IPS DF 4.7 (cell line): ENCODE results near the gene ARID3C.

Source experiments
- DNase-seq: peaks from one replicate; pipeline ENCODE4 v3.0.0-alpha.2; 2013; ENCODE audit warnings: low spot score; ENCODE audit errors: extremely low read depth

The ARID3C gene

DNA sequence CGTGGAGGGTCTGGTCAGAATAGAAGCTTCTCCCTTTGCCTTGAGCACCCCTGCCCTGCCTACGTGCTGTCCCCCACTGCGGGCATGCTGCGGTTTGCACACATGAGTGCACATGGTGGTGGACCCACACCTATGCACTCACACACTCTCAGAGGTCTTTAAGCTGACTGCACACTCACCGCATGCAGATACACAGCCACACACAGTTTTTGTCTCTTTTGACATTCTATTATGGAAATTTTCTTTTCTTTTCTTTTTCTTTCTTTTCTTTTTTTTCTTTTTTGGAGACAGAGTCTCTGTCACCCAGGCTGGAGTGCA is 584 bp upstream of the ARID3C start:
- DNase-seq: no peak

DNA sequence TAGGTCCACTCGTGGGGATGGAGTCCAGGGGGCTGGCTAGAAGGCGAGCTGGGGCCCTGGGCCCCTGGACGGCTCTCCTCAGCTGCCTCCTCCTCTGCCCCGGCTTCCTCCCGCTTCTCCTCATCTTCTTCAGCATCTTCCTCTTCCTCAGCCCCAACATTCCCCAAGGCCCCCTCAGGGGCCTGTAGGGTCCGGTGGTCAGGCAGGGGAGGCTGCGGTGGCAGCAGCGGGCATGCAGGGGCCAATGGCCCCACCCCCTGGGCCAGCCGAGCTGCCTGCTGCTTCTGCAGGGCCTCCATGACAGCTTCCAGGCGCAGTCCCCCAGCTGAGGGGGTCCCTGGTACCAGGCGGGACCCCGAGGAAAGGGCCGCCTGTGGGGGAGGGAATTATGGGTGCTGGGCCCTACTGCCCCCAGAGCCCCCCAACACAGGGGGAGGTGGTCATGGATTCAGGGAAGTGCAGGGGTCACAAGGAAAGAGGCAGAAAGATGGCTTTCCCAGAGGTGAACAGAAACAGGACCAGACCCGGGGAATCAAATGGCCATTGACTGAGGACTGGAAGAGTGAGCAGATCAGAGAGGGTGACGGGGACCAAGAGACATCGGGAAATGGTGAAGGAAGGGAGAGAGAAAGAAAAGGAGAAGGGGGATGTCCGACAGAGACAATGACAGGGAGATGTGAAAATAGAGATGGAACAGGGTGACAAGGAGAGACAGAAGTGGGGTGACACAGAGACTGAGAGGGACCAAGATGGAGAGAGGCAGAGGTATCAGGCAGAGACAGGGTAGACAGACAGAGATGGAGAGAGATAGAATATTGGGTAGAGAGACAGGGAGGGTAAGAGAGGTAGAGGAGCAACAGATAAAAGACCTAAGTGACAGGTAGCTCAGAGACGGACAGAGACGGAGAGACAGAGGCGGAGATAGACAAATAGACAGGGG is 880 bp downstream of the ARID3C start:
- DNase-seq: no peak

DNA sequence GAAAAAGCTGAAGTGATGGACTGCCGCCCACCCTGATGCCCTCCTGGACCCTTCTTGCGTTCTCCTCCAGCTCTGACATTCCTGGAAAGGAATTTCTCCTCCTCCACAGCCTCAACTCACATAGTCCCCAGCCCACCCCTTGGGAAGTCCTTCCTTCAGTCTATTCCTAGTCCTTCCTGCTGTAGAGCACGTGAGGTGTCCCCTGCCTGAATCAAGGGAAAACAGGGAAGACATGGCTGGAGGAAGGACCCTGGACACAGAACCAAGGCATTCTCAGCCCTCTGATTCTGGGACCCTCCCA is 3.7 kb downstream of the ARID3C start:
- no peak for DNase-seq

DNA sequence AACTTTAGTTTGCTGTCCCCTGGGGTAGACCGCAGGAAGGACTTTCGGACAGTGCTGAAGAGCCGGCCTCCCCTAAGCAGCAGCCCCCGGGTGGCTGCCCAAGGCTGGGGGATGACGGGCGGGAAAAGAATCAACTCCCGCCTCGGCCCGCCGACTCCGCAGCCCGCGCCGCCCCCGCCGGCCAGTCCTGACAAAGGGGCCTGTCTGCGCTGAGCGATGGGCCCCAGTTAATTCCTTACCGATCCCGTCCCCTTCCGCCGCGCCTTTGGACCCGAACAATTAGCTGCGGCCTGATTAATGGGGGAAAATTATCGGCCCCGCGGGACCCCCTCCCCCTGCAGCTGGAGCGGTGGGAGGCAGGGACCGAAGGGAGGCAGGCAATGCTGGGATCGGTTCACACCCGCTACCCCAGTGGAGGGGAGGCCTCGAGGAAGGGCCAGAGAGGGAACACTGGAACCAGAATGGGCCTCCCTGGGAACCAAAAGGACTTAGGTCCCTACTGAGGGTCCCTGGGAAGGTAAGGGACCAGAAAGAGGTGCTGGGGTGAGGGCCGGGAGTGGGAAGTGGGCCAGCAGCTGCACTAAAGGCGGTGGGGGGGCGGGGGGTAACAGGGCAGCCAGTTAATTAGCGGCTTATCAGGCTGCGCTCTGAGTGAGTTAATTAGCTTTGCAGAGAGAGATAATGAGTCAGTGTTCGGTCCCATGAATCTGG is 4.2 kb downstream of the ARID3C start:
- no peak for DNase-seq

DNA sequence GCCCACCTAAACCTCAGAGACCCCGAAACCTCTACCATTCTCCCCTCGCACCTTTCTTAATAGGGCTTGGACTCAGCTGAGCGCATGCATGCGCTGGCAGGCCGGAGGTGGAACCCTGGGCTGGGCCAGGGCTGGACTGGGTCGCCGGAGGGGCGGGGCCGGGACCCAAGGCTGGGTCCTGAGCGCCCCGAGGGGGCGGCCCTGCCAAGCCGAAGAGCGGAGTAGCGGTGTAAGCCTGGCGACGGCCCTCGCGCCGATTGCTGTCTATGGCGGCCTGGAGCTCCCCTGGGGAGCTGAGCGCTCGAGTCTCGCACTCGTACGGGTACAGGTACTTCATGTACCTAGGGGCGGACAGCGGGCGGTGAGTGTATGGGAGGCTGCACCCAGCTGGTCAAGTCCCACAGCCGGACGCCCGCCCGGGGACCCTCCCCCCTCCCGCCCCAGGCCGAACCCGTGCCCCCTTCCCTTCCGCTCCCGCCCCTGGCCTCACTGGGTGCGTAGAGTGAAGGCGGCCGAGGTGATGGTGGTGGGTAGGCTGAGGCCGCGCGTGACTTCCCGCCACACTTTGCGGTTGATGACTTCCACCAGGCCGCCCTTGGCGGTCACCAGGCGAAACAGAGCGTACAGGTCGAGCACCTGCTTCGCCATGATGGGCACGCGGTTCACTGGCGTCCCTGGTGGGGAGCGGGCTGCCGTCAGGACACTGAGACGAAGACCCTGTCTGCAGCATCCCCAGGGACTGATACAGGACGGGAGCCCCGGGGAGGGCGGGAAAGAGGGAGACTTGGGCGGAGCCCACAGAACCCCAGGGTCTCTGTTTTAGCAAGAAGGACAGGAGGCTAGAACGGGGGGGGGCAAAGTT is 5.3 kb downstream of the ARID3C start:
- no peak for DNase-seq

DNA sequence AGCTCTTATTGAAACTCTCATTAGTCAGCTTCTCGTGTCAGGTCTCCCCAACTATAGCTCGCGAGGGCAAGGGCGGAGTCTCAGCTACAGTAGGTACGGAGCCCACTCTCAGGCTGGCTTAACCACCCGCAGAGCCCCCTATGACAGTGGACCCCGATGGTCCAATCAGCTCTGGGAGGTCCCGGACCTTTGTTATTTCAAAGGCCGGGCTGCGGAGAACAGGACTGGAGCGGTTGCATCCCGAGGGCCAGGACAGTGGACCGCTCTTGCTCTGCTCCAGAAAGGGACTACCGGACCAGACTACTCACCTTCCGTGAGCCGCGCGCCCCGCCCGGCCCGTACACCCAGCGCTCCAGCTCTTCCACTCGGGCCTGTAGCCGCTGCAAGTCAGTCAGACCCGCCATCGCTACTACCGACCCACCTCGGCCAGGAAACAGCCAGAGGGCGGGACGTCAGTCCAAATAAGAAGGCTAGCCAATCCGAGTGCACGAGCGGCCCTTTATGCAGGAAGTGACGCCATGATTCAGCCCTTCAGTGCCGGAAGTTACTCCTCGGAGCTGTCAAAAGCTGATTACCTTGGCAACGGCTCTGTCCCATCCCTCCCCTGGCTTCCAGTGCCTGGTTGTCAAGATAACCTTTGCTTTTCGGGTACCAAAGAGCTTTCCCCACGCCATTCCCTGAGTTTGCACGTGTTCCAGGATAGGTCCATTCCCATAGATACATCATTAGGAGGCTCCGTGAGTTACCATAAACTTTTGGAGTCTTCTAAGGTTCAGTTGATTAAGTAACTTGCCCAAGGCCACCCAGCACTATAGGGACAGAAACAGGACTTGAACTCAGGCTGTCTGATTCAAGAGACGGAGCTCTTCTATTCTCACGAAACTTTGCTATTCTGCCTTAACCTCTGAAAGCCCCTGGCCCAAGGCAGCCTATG is 8.5 kb downstream of the ARID3C start, which contains the start of gene DCTN3:
Gene DCTN3 (minus strand): TSS at position 435 of the 934 bp plus-strand sequence. CDS start 31 bp downstream, at position 404.
- peak; percentile 69 for DNase-seq

DNA sequence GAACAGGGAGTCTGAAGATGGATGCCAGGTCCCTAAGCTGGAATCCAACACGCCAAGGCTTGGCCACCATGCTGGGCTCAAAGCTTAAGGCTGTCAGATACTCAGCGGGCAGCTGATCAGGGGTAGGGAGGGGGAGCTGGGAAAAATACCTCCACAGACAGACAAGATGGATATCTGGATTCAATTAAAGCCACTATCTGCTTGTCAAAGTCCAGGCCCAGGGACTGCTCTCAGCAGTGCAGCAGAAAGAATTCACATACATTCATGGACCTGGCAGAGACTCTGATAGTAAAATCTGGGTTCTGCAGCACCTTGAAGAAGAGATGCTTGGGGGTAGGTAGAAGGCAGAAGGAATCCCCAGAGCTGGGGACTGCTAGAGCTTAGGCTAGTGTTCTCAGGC is 13.7 kb downstream of the ARID3C start:
- no peak for DNase-seq

DNA sequence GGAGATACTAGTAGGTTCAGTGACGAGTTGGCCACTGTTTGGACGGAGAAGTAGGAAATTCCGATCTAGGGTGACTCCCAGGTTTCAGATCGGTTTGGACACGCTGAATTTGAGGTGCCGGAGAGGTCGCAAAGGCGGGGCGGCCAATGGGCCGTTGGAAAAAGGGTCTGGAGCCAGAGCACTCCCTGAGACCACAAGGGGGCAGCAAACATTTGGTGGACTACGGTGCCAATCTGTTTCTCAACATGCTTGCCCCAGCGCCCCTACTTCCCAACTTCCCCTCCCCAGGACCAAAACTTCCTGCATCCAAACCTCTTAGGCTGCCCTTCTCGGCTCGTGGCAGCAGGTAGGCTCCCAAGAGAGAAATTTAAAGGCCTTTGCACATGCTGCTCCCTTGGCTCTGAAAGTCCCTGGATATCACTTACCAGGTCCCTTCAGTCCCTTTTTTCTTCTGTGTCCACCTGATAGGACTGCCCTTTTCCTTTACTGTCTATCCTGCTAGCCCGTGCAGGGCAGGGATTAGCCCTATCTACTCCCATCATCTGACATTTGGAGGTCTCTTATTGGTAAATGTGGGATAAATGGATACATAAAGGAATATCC is 16.0 kb downstream of the ARID3C start:
- no peak for DNase-seq

DNA sequence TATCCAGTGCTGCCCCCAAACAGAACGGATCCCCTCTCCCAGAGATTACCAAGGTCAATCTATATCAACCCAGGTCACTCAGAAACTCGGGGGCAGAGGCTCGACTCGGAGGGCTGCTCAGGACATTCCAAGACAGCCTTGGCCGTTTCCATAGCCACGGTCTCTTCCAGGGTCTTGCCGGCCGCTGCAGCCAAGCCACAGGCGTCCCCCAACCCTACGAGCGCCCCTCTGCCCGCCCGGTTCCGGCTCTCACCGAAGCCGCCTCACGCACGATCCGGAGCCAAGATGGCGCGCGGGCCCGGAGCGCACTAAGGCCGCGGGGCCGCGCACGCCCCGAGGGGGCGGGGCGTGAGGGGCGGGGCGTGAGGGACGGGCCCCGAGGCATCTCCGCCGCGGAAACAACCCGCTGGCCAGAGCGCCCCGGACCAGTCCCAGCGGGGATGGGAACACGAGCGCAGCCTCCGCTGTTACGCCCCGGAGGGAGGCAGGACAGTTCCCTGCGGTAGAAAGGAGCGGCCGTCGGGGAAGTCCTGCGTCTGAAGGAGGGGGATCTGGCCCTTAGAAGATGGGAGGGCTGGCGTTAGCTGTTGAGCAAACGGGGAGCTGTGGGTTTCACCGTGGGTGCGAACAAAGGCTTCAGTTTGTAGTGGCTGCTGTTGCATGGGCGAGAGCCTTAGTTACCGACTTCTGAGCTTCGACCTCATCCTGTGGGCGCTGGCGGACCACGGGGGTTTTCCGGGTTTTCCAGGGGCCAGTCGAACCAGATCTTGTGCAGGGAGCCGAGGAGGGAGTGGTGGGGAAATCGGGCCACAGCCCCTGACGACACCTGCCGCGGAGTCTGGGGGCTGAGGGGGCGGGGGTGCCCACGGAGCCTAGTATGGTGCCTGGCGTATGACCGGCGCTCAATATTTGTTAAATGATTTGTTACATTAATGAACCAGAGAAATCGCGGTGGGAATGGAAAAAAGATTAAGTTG is 16.8 kb downstream of the ARID3C start, which contains the start of gene RPP25L:
Gene RPP25L (minus strand): TSS at position 287 of the 977 bp plus-strand sequence. CDS start 801 bp downstream, outside the sequence.
- no peak for DNase-seq

DNA sequence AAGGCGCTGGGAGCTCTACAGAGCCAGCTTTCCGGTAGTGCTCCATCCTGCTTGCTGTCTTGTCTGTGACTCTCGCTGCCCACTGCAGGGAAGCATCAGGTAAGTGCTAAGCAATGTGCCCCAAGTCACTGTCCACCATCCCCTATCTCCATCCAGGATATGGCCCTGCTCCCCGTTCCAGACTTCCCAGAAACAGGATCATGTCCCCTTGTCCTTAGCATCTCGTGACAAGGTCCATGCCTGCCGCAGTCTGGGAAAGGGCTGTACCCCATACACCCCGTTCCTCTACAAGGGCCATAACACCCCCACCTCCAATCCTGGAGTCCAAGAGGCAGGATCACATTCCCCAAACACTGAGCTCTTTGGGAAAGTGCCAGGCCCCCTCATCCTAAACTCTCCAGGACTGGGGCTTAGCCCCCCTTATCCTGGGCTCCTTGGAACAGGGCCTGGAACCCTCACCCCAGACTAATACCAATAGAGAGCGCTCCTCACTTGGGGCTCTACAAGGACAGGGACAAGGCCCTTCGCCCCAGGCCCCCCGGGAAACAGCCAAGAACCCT is 17.5 kb downstream of the ARID3C start:
- DNase-seq: no peak

DNA sequence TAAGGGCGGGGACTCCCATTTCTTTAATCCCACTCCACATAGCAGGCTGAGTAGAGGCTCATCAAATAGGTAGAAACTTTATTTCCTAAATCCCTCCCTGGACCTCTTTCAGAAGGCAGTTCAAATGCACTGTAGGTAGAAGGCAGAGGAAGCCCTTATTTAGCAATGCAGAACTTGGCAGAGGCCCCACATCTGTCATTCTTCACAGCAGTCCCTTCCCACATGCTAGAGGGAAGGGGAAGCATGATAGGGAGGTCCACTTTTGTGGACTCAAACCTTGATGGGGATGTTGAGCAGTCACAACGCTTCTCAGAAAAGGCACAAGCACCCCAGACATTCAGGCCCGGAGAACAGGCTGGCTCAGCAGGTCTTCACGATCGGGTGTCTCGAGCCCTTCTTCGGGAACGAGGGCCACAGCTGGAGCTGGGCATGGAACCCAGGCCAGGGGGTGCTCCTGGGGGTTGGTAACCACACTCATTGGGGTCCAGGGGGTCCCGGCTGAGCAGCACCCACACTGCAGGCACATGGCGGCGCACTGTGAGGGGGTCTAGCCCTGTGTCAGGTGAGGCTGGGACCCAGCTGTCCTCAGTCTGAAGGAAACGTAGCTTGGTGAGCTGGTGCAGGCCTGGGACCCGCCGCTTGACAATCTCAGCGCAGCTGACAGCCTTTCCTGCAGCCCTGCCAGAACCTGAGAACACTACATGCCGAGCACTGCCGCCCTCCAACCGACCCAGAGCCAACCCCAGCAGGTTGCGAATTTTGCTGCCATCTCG is 18.2 kb downstream of the ARID3C start:
- no peak for DNase-seq

DNA sequence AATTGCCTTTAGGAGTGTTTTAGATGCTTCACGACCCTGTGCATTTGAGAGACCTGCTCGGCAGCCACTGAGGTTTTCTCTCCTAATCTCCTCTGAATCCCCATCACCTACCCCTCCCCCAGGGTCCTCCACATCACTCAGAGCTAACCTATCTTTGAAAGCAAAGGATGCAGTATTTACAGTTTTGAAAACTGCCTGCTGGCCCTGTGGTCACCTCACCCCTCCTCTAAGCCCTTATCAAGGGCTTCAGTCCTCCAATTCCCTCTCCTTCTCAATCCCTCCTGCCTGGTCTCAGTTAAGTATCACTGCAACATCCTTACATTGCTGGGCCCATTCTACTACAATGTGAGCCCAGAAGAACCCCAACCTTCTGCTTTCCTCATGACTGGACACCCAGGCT is 21.5 kb downstream of the ARID3C start:
- DNase-seq: no peak

DNA sequence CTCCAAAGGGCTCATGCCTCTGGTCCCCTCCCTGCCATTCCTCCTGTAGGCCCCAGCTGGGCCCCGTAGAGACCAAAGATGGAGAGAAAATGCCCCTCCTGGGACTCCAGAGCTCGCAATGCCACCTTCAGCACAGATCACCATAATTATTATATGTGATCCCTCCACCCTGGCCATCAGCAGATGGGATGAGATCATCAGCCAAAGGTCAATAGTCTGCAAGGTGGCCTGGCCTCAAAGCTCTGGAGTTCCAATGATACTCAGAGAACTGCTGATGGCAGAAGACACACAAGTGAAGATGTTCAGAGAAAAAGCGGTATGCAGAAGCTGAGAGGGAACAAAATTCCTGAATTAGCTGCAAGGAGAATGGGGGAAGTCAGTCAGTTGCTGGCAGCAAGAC is 22.0 kb downstream of the ARID3C start:
- DNase-seq: no peak

DNA sequence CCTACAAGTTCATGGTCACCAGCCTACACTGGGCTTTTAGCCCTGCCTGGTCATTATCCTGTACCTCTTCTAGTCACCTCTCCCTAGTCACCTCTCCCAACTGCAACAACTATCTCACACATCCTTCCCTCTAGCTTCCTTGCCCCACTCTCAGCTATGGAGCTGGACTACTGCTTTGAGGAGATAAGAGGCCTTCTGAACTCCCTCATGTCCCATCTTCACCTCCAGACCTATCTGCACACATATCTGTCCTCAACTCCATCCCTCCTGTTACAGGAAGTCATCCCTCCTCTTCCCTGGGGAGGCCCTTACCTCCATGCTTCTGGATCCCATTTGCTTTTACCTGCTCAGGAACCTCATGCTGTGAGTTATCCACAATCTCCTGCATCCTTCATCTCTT is 22.7 kb downstream of the ARID3C start:
- no peak for DNase-seq

DNA sequence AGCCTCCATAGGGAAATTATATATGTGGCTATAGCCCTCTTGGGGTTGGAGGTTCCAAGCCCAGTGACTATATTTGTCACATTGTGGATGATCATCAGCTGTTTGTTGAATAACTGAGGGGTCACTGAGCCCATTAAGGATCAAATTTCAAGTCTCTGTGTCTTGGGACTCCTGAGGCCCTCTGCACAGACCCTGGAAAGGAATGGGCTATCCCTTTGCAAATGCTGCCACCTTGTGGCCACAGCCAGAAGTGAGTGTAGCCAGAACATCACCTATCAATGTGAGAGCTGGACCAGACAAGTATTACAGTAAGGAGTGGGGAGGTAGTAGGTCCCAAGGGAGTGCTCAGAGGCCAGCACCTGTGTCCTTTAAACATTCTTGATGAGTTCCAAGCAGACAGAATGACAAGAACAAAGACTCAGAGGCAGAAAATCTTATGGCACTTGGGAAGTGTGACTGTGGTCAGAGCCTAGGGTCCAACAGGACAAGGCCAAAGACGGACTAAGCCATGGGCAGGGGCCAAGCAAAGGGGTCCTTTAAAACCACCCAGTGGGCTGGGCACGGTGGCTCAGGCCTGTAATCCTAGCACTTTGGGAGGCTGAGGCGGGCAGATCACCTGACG is 25.1 kb downstream of the ARID3C start:
- peak; percentile 80 for DNase-seq

DNA sequence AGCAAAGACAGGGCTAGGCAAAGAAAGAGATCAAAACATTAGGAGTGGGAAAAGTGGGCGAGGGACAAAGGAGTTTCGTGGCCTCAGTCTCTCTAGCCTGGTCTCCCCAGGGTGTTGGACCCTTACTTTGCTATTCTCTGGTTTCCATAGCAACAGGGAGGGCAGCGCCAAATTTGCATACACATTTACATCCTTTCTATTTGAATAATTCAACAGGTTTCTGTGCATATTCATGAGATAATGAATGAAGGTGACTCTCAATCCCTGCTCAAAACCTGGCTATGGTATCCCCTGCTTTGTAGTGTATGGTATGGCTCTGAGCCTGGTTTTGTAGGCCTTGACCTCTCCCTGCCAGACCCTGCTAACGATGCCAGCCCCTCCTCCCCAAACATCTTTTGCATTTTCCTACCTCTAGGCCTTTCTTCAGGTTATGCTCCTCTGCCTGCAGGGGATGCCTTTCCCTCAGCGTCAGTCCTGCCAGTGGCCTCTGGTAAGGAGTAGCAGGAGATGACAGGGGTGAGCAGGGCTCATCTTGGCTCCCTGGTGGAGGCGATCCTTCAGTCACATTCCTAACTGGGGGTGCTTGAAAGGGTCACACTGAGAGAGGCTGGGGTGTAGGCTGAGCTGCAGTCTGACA is 26.8 kb downstream of the ARID3C start:
- no peak for DNase-seq

DNA sequence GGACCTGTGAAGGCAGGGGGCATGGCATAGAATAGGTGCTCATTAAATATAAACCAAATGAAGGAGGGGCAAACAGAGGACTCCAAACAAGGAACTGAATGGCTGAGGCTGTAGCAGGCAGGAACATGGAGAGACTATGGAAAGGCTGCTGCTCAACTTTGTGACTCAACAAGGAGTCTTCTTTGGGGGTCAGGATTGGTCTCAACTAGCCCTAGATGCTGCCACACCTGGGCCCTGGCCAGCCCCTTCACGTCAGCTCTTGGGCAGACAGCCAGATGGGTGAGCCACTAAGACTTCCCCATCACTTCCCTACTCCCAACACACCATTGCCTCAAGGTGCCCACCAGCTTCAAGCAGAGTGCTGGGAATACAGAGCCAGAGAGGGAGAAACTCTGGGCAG is 28.0 kb downstream of the ARID3C start:
- no peak for DNase-seq
